HG03520 (cell line): ENCODE measurements around the gene LTC4S.
"Not testable (repeated sequence)": the region's sequence is repeated elsewhere in the genome, so short reads cannot be mapped to it uniquely, and the experiment has no call there.

Experiments used
- ATAC-seq: cut with Tn5 transposase; IDR thresholded peaks from one replicate; pipeline ENCODE4 v1.9.1; 2021; ENCODE audit warnings: mild to moderate bottlenecking, moderate library complexity; ENCODE audit not compliant: unreplicated experiment

LTC4S gene

GRCh38 chr5:179822444-179822990 is 28.7 kb downstream of the LTC4S start:
- ATAC-seq: no peak

GRCh38 chr5:179823937-179824744 is 30.4 kb downstream of the LTC4S start:
- ATAC-seq: no peak

- no peak for ATAC-seq
Observed at GRCh38 chr5:179824745-179825112, 30.9 kb downstream of the LTC4S start.

GRCh38 chr5:179825655-179826182 is 31.9 kb downstream of the LTC4S start:
- no peak for ATAC-seq

- no peak for ATAC-seq
Observed at GRCh38 chr5:179827680-179828079, 33.9 kb downstream of the LTC4S start.

- no peak for ATAC-seq
Observed at GRCh38 chr5:179828756-179829421, 35.1 kb downstream of the LTC4S start.

GRCh38 chr5:179829732-179830435 is 36.1 kb downstream of the LTC4S start:
- ATAC-seq: no peak

- ATAC-seq: no peak
Observed at GRCh38 chr5:179830818-179831468, 37.2 kb downstream of the LTC4S start.

- no peak for ATAC-seq
Observed at GRCh38 chr5:179832039-179832745, 38.4 kb downstream of the LTC4S start.

- no peak for ATAC-seq
Observed at GRCh38 chr5:179833056-179833708, 39.4 kb downstream of the LTC4S start.

- ATAC-seq: no peak
Observed at GRCh38 chr5:179833709-179834070, 39.9 kb downstream of the LTC4S start.

- ATAC-seq: no peak
Observed at GRCh38 chr5:179834120-179834519, 40.3 kb downstream of the LTC4S start.

GRCh38 chr5:179834871-179835270 is 41.1 kb downstream of the LTC4S start:
- ATAC-seq: not testable (repeated sequence)

GRCh38 chr5:179836225-179837019 is 42.6 kb downstream of the LTC4S start:
- ATAC-seq: no peak

GRCh38 chr5:179837076-179838011 is 43.6 kb downstream of the LTC4S start:
- ATAC-seq: no peak

- no peak for ATAC-seq
Observed at GRCh38 chr5:179839328-179840256, 45.8 kb downstream of the LTC4S start.

- ATAC-seq: no peak
Observed at GRCh38 chr5:179840321-179840720, 46.5 kb downstream of the LTC4S start.
